ENCODE data around the gene MYCL. TPM values are rescaled to one million over a fixed set of nuclear protein-coding genes. Genes with fewer than 3 reads are reported as not detected.
"Not testable (repeated sequence)": the region's sequence is repeated elsewhere in the genome, so short reads cannot be mapped to it uniquely, and the experiment has no call there.

Gene MYCL
- total and polyA plus RNA-seq, 10 of the 15 experiments (the other 5 are each of a cell fraction or from before 2014, with no cell fraction given) = 0.11 to 1.4 (median 0.40) TPM; not detected in 1

DNA sequence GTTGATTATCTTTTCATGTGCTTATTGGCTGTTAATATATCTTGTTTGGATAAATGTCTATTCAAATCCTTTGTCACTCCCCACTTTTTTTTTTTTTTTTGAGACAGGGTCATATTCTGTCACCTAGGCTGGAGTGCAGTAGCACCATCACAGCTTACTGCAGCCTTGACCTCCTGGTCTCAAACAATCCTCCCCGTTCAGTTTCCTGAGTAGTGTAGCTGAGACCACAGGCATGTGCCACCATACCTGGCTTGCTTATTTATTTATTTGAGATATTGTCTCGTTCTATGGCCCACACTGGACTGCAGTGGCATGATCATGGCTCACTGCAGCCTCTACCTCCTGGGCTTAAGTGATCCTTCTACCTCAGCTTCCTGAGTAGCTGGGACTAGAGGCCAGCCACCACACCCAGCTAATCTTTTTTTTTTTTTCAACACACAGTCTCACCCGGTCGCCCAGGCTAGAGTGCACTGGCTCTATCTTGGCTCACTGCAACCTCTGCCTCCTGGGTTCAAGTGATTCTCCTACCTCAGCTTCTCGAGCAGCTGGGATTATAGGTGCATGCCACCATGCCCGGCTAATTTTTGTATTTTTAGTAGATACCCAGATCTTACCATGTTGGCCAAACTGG, 13.9 kb upstream of the MYCL start:
- ChIA-PET CTCF (interaction anchor here (0.6 to 8.9 kb wide), 7 partner anchors 10 to 117 kb away, joined by 3 to 261 read pairs (median 6); partner anchors contain the start of gene MYCL), SMC1A (ENCODE audit: uncharacterized antibody, unreplicated experiment) (interaction anchor here (0.7 to 3.1 kb wide), 6 partner anchors 18 to 245 kb away, joined by 3 to 19 read pairs (median 4); no protein-coding TSS in a partner anchor)
- in situ Hi-C loops (cut with MboI) = loop anchor here (5.0 kb wide), 1 partner anchor 57 kb away; no protein-coding TSS in a partner anchor

DNA sequence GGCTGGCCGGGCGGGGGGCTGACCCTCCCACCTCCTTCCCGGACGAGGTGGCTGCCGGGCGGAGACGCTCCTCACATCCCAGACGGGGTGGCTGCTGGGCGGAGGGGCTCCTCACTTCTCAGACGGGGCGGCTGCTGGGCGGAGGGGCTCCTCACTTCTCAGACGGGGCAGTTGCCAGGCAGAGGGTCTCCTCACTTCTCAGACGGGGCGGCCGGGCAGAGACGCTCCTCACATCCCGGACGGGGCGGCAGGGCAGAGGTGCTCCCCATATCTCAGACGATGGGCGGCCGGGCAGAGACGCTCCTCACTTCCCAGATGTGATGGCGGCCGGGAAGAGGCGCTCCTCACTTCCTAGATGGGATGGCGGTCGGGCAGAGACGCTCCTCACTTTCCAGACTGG, 11.4 kb upstream of the MYCL start:
- H3K4me1 ChIP-seq (ENCODE audit: control insufficient read depth, insufficient read depth, low read length); H3K79me2 ChIP-seq (ENCODE audit: control insufficient read depth, insufficient read depth, low read length); H3K9ac ChIP-seq (ENCODE audit: control insufficient read depth, insufficient read depth, low read length); RAD21 ChIA-PET (ENCODE audit: unreplicated experiment); SMC1A ChIA-PET (ENCODE audit: uncharacterized antibody, unreplicated experiment); H4K20me1 ChIP-seq (ENCODE audit: control insufficient read depth, insufficient read depth); H3K36me3 ChIP-seq (ENCODE audit: control insufficient read depth in 2 of 2, insufficient read depth in 2 of 2, low read length in 1 of 2); in situ Hi-C loops (cut with MboI); H3K4me2 ChIP-seq (ENCODE audit: control insufficient read depth, insufficient read depth); ATAC-seq; H3K4me3 ChIP-seq; H2AFZ ChIP-seq (ENCODE audit: control insufficient read depth, low read depth, low read length); H3K27me3 ChIP-seq (replicated peaks in 1 of 2; ENCODE audit: control insufficient read depth in 2 of 2, insufficient read depth in 2 of 2, low read length in 1 of 2); H3K27ac ChIP-seq (ENCODE audit: control insufficient read depth, insufficient read depth); POLR2A ChIA-PET; FAIRE-seq; BruUV-seq (replicated peaks); DNase-seq (ENCODE audit: low read depth, low spot score); intact Hi-C loops (cut with micrococcal nuclease; ENCODE audit: unreplicated experiment); H3K9me3 ChIP-seq (replicated peaks; ENCODE audit: control insufficient read depth, insufficient read depth, low read length); CTCF ChIA-PET: not testable (repeated sequence)
- WGBS (ENCODE audit: insufficient coverage, insufficient replicate concordance, low lambda C conversion rate, missing lambda C conversion rate) = 60% methylated on average over 1 of the region's 30 CpGs

More for the DNA sequence above, 13.9 kb upstream of the MYCL start:
- Histone ChIP-seq H3K27ac (ENCODE audit: control insufficient read depth, insufficient read depth) (no peak overlapping the region), H3K9me3 (replicated peaks; ENCODE audit: control insufficient read depth, insufficient read depth, low read length) (no peaks in the 10 kb centered on the region), H3K9ac (ENCODE audit: control insufficient read depth, insufficient read depth, low read length) (no peak overlapping the region), H3K4me2 (ENCODE audit: control insufficient read depth, insufficient read depth) (no peak overlapping the region), H3K4me3 (no peak overlapping the region), H3K4me1 (ENCODE audit: control insufficient read depth, insufficient read depth, low read length) (0 out of 2 replicates have a peak, but pooled peaks cover 3% of the 10 kb centered on the region), H3K36me3 (ENCODE audit: control insufficient read depth in 2 of 2, insufficient read depth in 2 of 2, low read length in 1 of 2) (no peaks in the 10 kb centered on the region), H4K20me1 (ENCODE audit: control insufficient read depth, insufficient read depth) (no peaks in the 10 kb centered on the region), H2AFZ (ENCODE audit: control insufficient read depth, low read depth, low read length) (no peak overlapping the region), H3K27me3 (replicated peaks in 1 of 2; ENCODE audit: control insufficient read depth in 2 of 2, insufficient read depth in 2 of 2, low read length in 1 of 2) (no peaks in the 10 kb centered on the region), H3K79me2 (ENCODE audit: control insufficient read depth, insufficient read depth, low read length) (no peaks in the 10 kb centered on the region)
- intact Hi-C loops (cut with micrococcal nuclease; ENCODE audit: unreplicated experiment) = no loop called here
- WGBS (ENCODE audit: insufficient coverage, insufficient replicate concordance, low lambda C conversion rate, missing lambda C conversion rate) = 53% methylated on average over 6 of the region's 6 CpGs
- BruUV-seq (replicated peaks) = no TSS peak
- POLR2A ChIA-PET = interaction anchor here (0.5 kb wide), 1 partner anchor 223 kb away, joined by 3 read pairs; no protein-coding TSS in a partner anchor
- FAIRE-seq (no peak), ATAC-seq (no peak), DNase-seq (ENCODE audit: low read depth, low spot score) (no peak)
- RAD21 ChIA-PET (ENCODE audit: unreplicated experiment) = interaction anchor here (0.8 to 6.8 kb wide), 6 partner anchors 37 to 145 kb away, joined by 3 to 115 read pairs (median 3); no protein-coding TSS in a partner anchor
- TF ChIP-seq EP300 (IDR thresholded peaks at IDR 0.05; ENCODE audit: borderline replicate concordance in 1 of 2, control insufficient read depth in 1 of 2, low read depth in 2 of 2, low read length in 2 of 2) (no peak), HDGF (IDR thresholded peaks at IDR 0.05) (no peak), RCOR1 (conservative IDR thresholded peaks at IDR 0.05; ENCODE audit: low read depth, low read length) (no peak), PML (IDR thresholded peaks at IDR 0.05; ENCODE audit: low read length) (no peak), ZBED1 (IDR thresholded peaks at IDR 0.05; ENCODE audit: borderline replicate concordance) (no peak), RB1 (IDR thresholded peaks at IDR 0.05; ENCODE audit: borderline replicate concordance) (no peak), ZNF24 (IDR thresholded peaks at IDR 0.05) (no peak)
- TF ChIP-seq, protein P1, sequence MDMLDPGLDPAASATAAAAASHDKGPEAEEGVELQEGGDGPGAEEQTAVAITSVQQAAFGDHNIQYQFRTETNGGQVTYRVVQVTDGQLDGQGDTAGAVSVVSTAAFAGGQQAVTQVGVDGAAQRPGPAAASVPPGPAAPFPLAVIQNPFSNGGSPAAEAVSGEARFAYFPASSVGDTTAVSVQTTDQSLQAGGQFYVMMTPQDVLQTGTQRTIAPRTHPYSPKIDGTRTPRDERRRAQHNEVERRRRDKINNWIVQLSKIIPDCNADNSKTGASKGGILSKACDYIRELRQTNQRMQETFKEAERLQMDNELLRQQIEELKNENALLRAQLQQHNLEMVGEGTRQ (IDR thresholded peaks at IDR 0.05; ENCODE audit: borderline replicate concordance, low read depth, low read length) = no peak
- TF ChIP-seq, protein P2, sequence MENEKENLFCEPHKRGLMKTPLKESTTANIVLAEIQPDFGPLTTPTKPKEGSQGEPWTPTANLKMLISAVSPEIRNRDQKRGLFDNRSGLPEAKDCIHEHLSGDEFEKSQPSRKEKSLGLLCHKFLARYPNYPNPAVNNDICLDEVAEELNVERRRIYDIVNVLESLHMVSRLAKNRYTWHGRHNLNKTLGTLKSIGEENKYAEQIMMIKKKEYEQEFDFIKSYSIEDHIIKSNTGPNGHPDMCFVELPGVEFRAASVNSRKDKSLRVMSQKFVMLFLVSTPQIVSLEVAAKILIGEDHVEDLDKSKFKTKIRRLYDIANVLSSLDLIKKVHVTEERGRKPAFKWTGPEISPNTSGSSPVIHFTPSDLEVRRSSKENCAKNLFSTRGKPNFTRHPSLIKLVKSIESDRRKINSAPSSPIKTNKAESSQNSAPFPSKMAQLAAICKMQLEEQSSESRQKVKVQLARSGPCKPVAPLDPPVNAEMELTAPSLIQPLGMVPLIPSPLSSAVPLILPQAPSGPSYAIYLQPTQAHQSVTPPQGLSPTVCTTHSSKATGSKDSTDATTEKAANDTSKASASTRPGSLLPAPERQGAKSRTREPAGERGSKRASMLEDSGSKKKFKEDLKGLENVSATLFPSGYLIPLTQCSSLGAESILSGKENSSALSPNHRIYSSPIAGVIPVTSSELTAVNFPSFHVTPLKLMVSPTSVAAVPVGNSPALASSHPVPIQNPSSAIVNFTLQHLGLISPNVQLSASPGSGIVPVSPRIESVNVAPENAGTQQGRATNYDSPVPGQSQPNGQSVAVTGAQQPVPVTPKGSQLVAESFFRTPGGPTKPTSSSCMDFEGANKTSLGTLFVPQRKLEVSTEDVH (IDR thresholded peaks at IDR 0.05; ENCODE audit: low read depth, partially characterized antibody) = no peak

All from GM12878 (cell line).